Astrocyte of the spinal cord (primary cell): ENCODE measurements around the gene C2CD4C.

Source experiments
- DNase-seq: peaks from one replicate; pipeline ENCODE4 v3.0.0; 2011; ENCODE audit warnings: low read depth, low spot score
- H3K4me3 ChIP-seq: 2 replicates; pipeline ENCODE4 v1.5.1; 2011; ENCODE audit warnings: low read depth, mild to moderate bottlenecking, low read length, moderate library complexity
- in situ Hi-C: cut with HindIII; loops from 2 replicates; pipeline ENCODE4 v1.10.0; 2017; ENCODE audit warnings: low sequenced_read_pairs
- TF ChIP-seq, protein P1 (sequence below): IDR thresholded peaks from 2 replicates; pipeline ENCODE4 v1.5.1; 2012; ENCODE audit warnings: low read depth, mild to moderate bottlenecking, low read length, inconsistent platforms

C2CD4C gene

DNA sequence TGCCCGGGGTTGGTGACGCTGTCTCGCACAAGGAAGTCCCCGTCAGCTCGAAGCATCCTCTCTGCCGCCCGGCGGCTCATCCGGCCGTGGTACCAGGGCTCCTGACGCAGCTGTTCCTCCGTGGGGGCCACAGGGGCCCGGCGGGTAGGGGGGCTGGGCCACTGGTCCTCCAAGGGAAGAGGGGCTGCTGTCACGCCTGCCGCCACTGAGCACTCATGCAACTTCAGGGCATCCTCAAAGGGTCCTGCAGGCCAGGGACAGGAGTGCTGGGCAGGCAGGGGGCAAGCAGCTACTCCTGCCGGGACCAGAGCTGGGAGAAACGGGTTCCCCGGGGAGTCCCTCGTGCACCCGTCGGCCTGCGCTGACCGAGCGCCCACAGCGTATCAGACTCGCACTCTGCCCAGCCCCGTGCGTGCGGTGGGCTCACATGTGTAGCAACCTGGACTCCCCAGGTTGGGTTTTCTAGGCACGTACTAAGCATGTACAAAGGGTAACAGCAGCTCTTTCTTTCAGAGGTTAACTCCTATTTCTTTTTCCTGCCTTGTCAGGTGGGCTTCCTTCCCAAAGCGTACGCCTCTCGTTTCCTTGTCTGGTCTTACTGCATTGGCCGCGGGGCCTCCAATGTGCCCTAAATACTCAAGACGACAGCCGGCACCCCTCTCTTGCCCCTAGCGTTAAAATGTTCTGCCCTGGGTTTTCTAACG is 13.4 kb upstream of the C2CD4C start:
- in situ Hi-C loops: no loop called here
- no peak overlapping the region for H3K4me3 ChIP-seq
- DNase-seq: no peak
- TF ChIP-seq, protein P1, sequence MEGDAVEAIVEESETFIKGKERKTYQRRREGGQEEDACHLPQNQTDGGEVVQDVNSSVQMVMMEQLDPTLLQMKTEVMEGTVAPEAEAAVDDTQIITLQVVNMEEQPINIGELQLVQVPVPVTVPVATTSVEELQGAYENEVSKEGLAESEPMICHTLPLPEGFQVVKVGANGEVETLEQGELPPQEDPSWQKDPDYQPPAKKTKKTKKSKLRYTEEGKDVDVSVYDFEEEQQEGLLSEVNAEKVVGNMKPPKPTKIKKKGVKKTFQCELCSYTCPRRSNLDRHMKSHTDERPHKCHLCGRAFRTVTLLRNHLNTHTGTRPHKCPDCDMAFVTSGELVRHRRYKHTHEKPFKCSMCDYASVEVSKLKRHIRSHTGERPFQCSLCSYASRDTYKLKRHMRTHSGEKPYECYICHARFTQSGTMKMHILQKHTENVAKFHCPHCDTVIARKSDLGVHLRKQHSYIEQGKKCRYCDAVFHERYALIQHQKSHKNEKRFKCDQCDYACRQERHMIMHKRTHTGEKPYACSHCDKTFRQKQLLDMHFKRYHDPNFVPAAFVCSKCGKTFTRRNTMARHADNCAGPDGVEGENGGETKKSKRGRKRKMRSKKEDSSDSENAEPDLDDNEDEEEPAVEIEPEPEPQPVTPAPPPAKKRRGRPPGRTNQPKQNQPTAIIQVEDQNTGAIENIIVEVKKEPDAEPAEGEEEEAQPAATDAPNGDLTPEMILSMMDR: no peak

DNA sequence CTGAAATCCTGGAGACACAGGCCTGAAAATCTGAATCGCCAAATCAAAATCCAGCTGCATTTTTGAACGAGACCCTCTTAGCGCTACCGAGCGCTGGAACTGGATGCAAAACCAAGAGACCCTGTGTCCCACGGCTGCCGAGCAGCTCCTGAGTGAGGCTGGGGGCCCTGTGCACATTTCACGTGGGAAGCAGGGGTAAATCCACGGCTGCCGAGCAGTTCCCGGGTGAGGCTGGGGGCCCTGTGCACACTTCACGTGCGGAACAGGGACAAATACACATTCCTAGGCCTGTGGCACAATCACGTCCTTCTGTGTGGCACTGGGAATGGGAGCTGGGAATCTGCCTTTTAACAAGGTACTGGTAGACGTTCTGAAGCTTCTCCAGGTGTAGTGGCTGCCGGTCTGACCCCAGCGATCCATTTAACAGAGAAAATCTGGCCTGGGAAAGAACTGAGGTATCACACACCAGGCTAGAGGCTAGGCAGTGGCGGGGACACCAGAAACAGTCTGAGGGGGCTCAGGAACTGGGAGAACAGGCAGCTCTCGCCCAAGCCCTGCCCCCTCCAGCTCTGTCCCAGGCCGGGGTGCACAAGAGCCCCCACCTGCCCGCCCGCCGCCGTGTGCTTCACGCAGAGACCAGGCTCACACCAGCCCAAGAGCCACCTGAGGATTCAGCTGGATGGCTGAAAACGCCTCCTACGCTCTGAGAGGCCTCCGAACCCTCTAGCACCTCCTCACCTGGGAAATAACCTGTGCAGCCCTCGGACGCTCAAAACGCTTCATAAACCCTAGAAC is 11.0 kb upstream of the C2CD4C start:
- in situ Hi-C loops: no loop called here
- DNase-seq: no peak
- no peak overlapping the region for H3K4me3 ChIP-seq
- TF ChIP-seq, protein P1: no peak

DNA sequence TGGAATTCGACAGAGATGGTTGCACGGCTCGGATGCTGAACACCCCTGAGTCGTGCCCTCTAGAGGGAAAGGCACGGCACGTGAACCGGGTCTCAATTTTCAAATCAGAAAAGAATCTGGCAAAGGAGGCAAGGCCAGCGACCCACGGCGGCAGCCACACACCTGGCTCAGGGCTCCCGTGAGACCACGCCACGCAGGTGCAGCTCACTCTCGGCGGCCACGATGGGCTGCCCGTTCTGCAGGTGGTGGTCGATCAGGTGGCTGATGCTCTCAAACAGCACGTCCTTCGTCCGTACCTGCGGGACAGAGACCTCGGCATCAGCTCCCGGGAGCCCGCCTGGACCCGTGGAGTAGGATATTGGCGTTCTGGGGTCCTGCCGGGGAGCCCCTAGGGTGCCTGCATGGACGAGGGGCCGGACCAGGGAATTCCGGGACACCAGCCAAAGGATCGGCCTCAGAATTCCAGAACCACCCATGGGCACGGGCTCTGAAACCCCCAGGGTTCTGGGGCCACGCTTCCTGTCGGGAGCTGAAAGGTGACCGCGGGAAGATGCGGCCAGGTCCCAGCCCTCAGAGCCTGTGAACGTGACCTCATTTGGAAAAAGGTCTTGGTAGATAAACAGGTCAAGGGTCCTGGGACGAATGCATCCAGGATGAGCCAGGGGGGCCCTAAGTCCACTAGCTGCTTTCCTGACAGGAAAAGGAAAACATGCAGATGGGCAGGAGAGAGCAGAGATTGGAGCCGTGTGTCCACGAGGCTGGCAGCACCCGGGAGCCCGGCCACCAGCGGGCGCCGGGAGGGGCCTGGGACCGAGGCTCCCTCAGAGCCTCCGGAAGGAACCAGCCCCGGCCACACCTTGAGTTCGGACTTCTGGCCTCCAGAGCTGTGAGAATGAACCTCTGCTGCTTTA is 10.1 kb upstream of the C2CD4C start:
- TF ChIP-seq, protein P1: no peak
- in situ Hi-C loops: no loop called here
- no peak overlapping the region for H3K4me3 ChIP-seq
- DNase-seq: no peak

DNA sequence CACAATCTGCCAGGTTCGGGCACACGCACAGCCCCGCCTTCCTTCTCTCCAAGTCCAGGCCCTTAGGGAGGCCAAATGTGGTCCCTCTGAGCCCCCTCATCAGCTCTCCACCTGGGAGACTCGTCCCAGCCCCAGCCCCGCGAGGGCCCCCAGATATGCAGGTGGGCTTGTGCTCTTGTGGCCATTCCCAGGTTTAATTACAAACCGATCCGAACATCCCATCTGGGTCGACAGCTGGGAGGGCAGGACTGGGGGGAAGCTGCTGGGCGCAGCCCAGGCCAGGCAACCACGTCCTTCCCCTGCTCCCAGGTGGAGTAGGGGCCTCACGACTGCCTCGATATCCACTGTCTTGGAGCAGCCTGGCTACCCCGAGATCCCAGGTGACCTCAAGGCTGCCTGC is 7.5 kb upstream of the C2CD4C start:
- in situ Hi-C loops: no loop called here
- no peak overlapping the region for H3K4me3 ChIP-seq
- no peak for DNase-seq
- TF ChIP-seq, protein P1: no peak

DNA sequence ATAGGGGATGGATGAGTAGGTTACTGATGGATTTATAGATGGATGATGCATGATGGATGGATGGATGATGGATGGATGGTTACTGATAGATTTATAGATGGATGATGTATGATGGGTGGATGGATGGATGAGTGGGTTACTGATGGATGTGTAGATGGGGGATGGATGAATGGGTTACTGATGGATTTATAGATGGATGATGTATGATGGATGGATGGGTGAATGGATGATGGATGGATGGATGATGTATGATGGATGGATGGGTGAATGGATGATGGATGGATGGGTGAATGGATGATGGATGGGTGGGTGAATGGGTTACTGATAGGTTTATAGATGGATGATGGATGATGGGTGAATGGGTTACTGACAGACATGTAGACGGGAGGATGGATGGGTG is 6.3 kb upstream of the C2CD4C start:
- TF ChIP-seq, protein P1: no peak
- no peak for DNase-seq
- in situ Hi-C loops: no loop called here
- H3K4me3 ChIP-seq: no peak overlapping the region

DNA sequence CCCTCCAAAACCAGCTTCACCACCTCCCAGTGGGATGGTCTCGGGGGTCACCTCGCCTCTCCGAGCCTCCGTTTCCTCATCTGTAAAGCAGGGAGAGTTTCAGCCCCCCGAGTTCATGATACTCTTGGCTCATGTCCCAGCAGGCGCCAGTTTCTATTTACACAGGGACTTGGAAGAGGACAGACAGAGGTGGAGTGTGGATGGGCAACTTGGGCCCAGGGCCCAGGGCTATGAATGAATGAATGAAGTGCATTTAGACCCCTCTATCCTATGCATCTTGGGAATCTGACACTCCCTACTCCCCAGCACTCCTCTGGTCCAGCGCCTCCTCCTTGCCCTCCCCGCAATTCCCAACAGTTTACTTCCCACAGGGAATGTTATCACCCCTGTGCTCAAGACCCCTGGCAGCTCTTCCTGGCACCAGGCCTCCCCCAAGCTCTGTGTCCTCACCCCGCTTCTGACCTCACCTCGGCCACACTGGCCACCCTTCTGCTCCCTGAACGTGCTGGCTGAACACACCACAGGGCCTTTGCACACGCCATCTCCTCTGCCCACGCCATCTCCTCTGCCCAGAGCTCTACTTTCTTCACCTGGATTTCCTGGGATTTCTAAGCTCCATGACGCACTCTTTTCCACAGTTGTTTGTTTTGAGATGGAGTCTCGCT is 4.9 kb upstream of the C2CD4C start:
- DNase-seq: no peak
- TF ChIP-seq, protein P1: no peak
- no peak overlapping the region for H3K4me3 ChIP-seq
- in situ Hi-C loops: no loop called here
